HG03354 (cell line): ENCODE results near the gene INPP5K.
"Not testable (repeated sequence)": the region's sequence is repeated elsewhere in the genome, so short reads cannot be mapped to it uniquely, and the experiment has no call there.

Source experiments
- ATAC-seq: cut with Tn5 transposase; IDR thresholded peaks from one replicate; pipeline ENCODE4 v1.9.1; 2021; ENCODE audit warnings: mild to moderate bottlenecking; ENCODE audit not compliant: unreplicated experiment, poor library complexity, severe bottlenecking

INPP5K gene

DNA sequence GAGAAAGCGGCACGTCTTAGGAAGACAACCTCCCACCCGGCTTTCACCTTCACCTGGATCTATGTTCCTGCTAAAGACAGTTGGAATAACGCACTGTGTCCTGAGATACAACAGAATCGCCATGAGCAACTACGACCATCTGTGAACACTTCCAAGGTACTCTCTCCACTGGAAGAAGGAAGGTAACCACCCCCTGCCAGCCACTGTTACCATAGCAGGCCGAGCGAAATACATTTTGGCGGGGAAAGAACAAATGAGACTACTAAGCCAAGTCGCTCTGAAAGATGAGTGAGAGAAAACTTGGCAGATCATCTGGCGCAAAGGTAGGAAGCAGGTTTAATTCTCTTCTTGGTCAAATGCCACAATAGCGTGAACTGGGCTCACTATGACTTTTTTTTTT lies 70.2 kb downstream of the INPP5K start:
- no peak for ATAC-seq

DNA sequence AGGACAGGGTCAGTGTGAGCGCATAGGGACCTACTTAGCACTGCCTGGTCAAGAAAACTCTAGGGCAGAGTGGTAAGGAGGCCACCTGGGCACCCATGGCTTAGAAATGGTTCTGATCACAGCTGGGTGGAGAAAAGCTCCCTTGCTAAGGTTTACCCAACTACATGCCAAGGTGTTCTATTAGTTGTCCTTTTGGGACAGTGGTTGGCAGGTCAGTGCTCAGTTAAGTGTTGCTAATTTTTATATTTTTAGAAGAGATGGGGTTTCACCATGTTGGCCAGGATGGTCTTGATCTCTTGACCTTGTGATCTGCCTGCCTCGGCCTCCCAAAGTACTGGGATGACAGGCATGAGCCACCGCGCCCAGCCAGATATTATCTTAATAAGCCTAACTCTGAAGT lies 70.7 kb downstream of the INPP5K start:
- not testable (repeated sequence) for ATAC-seq
